GM21423 (cell line): ENCODE data around the gene DDX41.

Experiments
- ATAC-seq: cut with Tn5 transposase; IDR thresholded peaks from one replicate; pipeline ENCODE4 v1.9.1; 2021; ENCODE audit warnings: mild to moderate bottlenecking, moderate library complexity; ENCODE audit not compliant: unreplicated experiment

Gene DDX41

GRCh38 chr5:177471610-177472356, 45.0 kb downstream of the DDX41 start:
- ATAC-seq: no peak

- no peak for ATAC-seq
Observed at GRCh38 chr5:177470759-177471536, 45.8 kb downstream of the DDX41 start.

GRCh38 chr5:177469750-177470525, 46.8 kb downstream of the DDX41 start:
- ATAC-seq: no peak

- no peak for ATAC-seq
Observed at GRCh38 chr5:177468685-177469628, 47.8 kb downstream of the DDX41 start.

- ATAC-seq: no peak
Observed at GRCh38 chr5:177468329-177468684, 48.5 kb downstream of the DDX41 start.

- ATAC-seq: no peak
Observed at GRCh38 chr5:177467436-177467835, 49.3 kb downstream of the DDX41 start.

- ATAC-seq: no peak
Observed at GRCh38 chr5:177466861-177467260, 49.9 kb downstream of the DDX41 start.

GRCh38 chr5:177465044-177465443, 51.7 kb downstream of the DDX41 start:
- no peak for ATAC-seq

GRCh38 chr5:177462021-177462670, 54.6 kb downstream of the DDX41 start:
- ATAC-seq: no peak
